Panc1 (cell line): ENCODE measurements around the gene ROMO1. TPM values are rescaled to one million over a fixed set of nuclear protein-coding genes. Genes with fewer than 3 reads are reported as not detected.

Experiments
- ATAC-seq: fragments of 200-7000 bp; cut with Tn5 transposase; 2 replicates; pipeline ENCODE4 v1.9.1; 2020; ENCODE audit warnings: mild to moderate bottlenecking, moderate library complexity
- BruUV-seq: library from RNA; stranded (reverse); fragments of 400-500 nt; replicated peaks from 2 replicates; lab custom pipeline; 2021; lab: Mats Ljungman, UMichigan
- CTCF ChIA-PET: fragments of 300-600 bp; sonication (Branson Sonifier 250); formaldehyde crosslinking; loops from one replicate; lab custom pipeline; 2022; ENCODE audit warnings: antibody characterized with exemption; lab: Charles Lee
- POLR2A ChIA-PET: fragments of 300-600 bp; sonication (Branson Sonifier 250); formaldehyde crosslinking; loops from one replicate; lab custom pipeline; 2022; ENCODE audit warnings: antibody characterized with exemption; lab: Charles Lee
- DNase-seq: peaks from one replicate; pipeline ENCODE4 v3.0.0-alpha.2; 2010; ENCODE audit warnings: low read depth, low spot score
- H3K27ac ChIP-seq: 2 replicates; pipeline ENCODE4 v1.5.1; 2011; ENCODE audit warnings: mild to moderate bottlenecking, low read length, inconsistent platforms
- H3K27me3 ChIP-seq: fragments of 200-500 bp; sonication (Bioruptor generic); 2 replicates; pipeline ENCODE4 v1.6.0; 2014; ENCODE audit warnings: low read length, inconsistent platforms; ENCODE audit not compliant: control insufficient read depth, insufficient read depth
- H3K36me3 ChIP-seq: fragments of 200-500 bp; sonication (Bioruptor generic); 2 replicates; pipeline ENCODE4 v1.5.1; 2014; ENCODE audit warnings: inconsistent platforms, mild to moderate bottlenecking, low read length, moderate library complexity; ENCODE audit not compliant: control insufficient read depth, insufficient read depth
- H3K4me1 ChIP-seq: 2 replicates; pipeline ENCODE4 v1.5.1; 2011; ENCODE audit warnings: inconsistent platforms, mild to moderate bottlenecking, low read length, moderate library complexity; ENCODE audit not compliant: control insufficient read depth, insufficient read depth
- H3K4me3 ChIP-seq, 2 experiments: 2 replicates each; pipeline ENCODE4 v1.5.1; 2011 to 2012; ENCODE audit warnings: low read depth in 2 of 2, low read length in 2 of 2, mild to moderate bottlenecking in 2 of 2, inconsistent platforms in 1 of 2, moderate library complexity in 1 of 2
- H3K9me3 ChIP-seq: fragments of 200-500 bp; sonication (Bioruptor generic); 2 replicates; pipeline ENCODE4 v1.5.1; 2014; ENCODE audit warnings: low read depth, mild to moderate bottlenecking, inconsistent platforms, low read length, moderate library complexity; ENCODE audit not compliant: control insufficient read depth, insufficient read depth
- POLR2AphosphoS5 ChIP-seq: IDR thresholded peaks from 2 replicates; pipeline ENCODE4 v1.6.1; 2012; ENCODE audit warnings: mild to moderate bottlenecking, low read depth, low read length, moderate library complexity
- SIN3A ChIP-seq: IDR thresholded peaks from 2 replicates; pipeline ENCODE4 v1.6.1; 2012; ENCODE audit warnings: low read depth, mild to moderate bottlenecking, low read length, moderate library complexity, borderline replicate concordance; ENCODE audit not compliant: insufficient read depth
- TCF7L2 ChIP-seq: IDR thresholded peaks from 2 replicates; pipeline ENCODE4 v1.6.1; 2011; ENCODE audit warnings: mild to moderate bottlenecking, low read depth, low read length, inconsistent platforms
- in situ Hi-C: cut with HindIII; loops from 2 replicates; pipeline ENCODE4 v1.10.0; 2016; ENCODE audit warnings: low sequenced_read_pairs, low pct_unique_long_range_greater_than_20kb
- intact Hi-C: fragments of 100-400 bp; cut with micrococcal nuclease; formaldehyde crosslinking; loops from one replicate; pipeline ENCODE4 v1.10.0; 2022; ENCODE audit not compliant: unreplicated experiment
- total RNA-seq: library from RNA; stranded (reverse); gene quantifications from one replicate; pipeline ENCODE4 v1.2.1, GENCODE V29; 2021; ENCODE audit not compliant: unreplicated experiment
- TF ChIP-seq, protein P1 (sequence below), 2 experiments: IDR thresholded peaks; 2 replicates each; pipeline ENCODE4 v1.6.1; 2011 to 2012; ENCODE audit warnings: low read depth in 2 of 2, control low read depth in 1 of 2, low read length in 1 of 2, mild to moderate bottlenecking in 1 of 2, moderate library complexity in 1 of 2; ENCODE audit not compliant: insufficient read depth in 1 of 2
- TF ChIP-seq, protein P2 (sequence below): fragments of 450-650 bp; IDR thresholded peaks from 2 replicates; pipeline ENCODE4 v1.5.1; 2017; ENCODE audit warnings: mild to moderate bottlenecking

The ROMO1 gene
- total RNA-seq, 1 experiment from 2014 or later, result 319 TPM

DNA sequence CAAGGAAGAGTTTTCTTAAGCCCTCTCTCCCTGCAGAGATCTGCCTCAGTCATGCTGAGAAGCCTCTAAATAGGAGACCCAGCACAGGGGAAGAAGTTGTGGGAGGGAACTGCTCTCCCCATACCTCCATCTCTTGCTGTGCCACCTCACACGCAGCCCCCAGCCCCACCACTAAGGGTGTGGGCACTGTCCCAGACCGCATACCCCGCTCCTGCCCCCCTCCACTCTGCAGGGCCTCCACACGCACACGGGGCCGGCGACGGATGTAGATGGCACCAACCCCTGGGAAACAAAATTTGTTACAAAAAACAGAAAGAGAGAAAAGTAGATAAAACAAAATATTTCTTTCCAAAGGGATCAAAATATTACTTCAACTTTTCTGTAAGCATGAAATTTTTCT lies 24.3 kb upstream of the ROMO1 start:
- in situ Hi-C loops (no loop called here), intact Hi-C loops (no loop called here)
- H3K4me1 ChIP-seq, result no peaks in the 10 kb centered on the region
- no peak overlapping the region for H3K4me3 ChIP-seq
- no peak for ATAC-seq
- ChIA-PET CTCF (no interaction called here), POLR2A (no interaction called here)
- H3K27ac ChIP-seq, result no peak overlapping the region
- no peak for DNase-seq
- H3K27me3 ChIP-seq, result no peaks in the 10 kb centered on the region
- no TSS peak for BruUV-seq
- TF ChIP-seq, protein P1, sequence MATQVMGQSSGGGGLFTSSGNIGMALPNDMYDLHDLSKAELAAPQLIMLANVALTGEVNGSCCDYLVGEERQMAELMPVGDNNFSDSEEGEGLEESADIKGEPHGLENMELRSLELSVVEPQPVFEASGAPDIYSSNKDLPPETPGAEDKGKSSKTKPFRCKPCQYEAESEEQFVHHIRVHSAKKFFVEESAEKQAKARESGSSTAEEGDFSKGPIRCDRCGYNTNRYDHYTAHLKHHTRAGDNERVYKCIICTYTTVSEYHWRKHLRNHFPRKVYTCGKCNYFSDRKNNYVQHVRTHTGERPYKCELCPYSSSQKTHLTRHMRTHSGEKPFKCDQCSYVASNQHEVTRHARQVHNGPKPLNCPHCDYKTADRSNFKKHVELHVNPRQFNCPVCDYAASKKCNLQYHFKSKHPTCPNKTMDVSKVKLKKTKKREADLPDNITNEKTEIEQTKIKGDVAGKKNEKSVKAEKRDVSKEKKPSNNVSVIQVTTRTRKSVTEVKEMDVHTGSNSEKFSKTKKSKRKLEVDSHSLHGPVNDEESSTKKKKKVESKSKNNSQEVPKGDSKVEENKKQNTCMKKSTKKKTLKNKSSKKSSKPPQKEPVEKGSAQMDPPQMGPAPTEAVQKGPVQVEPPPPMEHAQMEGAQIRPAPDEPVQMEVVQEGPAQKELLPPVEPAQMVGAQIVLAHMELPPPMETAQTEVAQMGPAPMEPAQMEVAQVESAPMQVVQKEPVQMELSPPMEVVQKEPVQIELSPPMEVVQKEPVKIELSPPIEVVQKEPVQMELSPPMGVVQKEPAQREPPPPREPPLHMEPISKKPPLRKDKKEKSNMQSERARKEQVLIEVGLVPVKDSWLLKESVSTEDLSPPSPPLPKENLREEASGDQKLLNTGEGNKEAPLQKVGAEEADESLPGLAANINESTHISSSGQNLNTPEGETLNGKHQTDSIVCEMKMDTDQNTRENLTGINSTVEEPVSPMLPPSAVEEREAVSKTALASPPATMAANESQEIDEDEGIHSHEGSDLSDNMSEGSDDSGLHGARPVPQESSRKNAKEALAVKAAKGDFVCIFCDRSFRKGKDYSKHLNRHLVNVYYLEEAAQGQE (IDR thresholded peaks at IDR 0.05; ENCODE audit: insufficient read depth in 1 of 2, low read depth in 2 of 2, low read length in 1 of 2), result no peak
- no peak for TF ChIP-seq TCF7L2
- 0 out of 2 replicates have a peak, but pooled peaks cover 2% of the 10 kb centered on the region for H3K36me3 ChIP-seq
- no peaks in the 10 kb centered on the region for H3K9me3 ChIP-seq

DNA sequence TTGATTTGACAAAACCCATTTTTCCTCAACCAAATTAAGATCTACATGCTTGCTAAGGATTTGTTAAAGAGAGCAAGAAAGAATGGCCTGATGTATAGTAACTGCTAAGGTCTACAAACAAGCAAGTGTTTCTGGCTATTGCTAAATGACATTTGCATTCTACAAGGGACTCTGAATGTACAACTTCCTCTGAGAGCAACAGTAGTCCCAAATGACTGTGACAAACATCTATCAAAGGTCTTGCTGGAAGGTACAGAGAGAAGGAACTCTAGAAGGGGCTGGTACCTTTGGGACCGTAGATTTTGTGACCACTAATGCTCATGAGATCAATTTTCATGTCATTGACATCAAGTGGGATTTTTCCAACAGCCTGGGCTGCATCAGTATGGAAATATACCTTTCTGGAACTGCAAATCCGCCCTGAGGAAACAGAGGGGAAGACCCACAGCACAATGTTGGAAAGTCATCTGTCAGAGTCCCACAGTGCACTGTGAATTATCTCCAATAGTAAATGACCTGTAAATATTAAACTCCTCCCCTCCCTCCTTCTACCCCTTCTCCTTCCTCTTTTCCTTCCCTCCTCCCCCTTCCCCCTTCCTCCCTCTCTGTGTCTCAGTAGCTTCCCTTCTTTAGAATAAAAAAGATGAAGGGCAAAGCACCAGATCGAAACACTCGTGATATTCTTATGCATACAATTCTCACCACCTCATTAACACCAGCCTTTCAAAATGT lies 18.6 kb upstream of the ROMO1 start:
- intact Hi-C loops, result no loop called here
- Histone ChIP-seq H3K27me3 (no peaks in the 10 kb centered on the region), H3K4me3 (no peak overlapping the region), H3K36me3 (no peaks in the 10 kb centered on the region), H3K9me3 (no peaks in the 10 kb centered on the region), H3K4me1 (no peaks in the 10 kb centered on the region), H3K27ac (no peak overlapping the region)
- in situ Hi-C loops, result no loop called here
- TF ChIP-seq TCF7L2 (no peak), POLR2AphosphoS5 (no peak), SIN3A (no peak)
- TF ChIP-seq, protein P2, sequence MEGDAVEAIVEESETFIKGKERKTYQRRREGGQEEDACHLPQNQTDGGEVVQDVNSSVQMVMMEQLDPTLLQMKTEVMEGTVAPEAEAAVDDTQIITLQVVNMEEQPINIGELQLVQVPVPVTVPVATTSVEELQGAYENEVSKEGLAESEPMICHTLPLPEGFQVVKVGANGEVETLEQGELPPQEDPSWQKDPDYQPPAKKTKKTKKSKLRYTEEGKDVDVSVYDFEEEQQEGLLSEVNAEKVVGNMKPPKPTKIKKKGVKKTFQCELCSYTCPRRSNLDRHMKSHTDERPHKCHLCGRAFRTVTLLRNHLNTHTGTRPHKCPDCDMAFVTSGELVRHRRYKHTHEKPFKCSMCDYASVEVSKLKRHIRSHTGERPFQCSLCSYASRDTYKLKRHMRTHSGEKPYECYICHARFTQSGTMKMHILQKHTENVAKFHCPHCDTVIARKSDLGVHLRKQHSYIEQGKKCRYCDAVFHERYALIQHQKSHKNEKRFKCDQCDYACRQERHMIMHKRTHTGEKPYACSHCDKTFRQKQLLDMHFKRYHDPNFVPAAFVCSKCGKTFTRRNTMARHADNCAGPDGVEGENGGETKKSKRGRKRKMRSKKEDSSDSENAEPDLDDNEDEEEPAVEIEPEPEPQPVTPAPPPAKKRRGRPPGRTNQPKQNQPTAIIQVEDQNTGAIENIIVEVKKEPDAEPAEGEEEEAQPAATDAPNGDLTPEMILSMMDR, result no peak
- TF ChIP-seq, protein P1 (IDR thresholded peaks at IDR 0.05; ENCODE audit: insufficient read depth in 1 of 2, low read depth in 2 of 2, low read length in 1 of 2), result no peak
- no TSS peak for BruUV-seq
- CTCF ChIA-PET, result no interaction called here
- POLR2A ChIA-PET, result interaction anchor here (0.7 kb wide), 1 partner anchor 255 kb away, joined by 3 read pairs; no protein-coding TSS in a partner anchor
- ATAC-seq, result no peak
- no peak for DNase-seq
